NCI-H82 (cell line): Measurements from ENCODE around the gene TULP4.
"Not testable (repeated sequence)": the region's sequence is repeated elsewhere in the genome, so short reads cannot be mapped to it uniquely, and the experiment has no call there.

ENCODE experiments used
- DNase-seq: peaks from one replicate; lab custom pipeline; 2025; lab: John Stamatoyannopoulos, UW

Gene TULP4

DNA sequence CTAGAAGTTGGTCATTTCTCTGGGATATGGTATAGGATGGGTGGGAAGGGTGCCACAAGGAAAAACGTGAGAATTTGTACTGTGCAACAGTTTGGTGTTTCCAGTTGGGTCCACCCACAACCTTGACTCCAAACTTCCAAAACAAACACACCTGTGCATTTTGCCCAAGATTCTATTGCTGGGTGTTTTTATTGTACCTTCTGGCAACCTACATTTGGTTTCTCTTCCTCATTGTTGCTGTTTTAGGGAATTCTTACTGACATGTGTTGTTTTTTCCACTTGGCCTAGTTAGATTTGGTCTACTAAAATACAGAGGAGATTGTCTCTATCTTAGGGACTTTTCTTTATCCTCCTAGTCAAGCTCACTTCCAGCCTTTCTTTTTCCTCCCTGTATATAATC lies 16.7 kb downstream of the TULP4 start:
- no peak for DNase-seq

GRCh38 chr6:158329531-158329930 lies 17.3 kb downstream of the TULP4 start:
- DNase-seq = no peak

DNA sequence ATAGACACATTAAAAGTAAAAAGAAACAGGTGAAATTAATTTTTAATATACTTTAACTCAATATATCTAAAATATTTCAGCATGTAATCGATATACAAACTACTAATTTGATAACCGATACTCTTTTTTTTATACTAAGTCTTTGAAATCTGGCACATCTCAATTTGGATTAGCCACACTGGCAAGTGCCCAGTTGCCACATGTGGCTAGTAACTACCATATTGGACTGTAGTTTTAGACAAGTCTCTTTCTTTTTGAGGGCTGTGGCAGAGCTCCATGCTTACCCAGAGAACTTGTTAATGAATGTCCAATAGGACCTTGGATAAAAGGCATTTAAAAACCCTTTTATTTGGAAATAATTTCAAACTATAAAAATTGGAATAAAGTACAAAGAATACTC lies 17.8 kb downstream of the TULP4 start:
- DNase-seq = no peak

GRCh38 chr6:158332237-158332636 lies 20.0 kb downstream of the TULP4 start:
- no peak for DNase-seq

- no peak for DNase-seq
These were observed 20.8 kb downstream of the TULP4 start for GRCh38 chr6:158333094-158333493.

DNA sequence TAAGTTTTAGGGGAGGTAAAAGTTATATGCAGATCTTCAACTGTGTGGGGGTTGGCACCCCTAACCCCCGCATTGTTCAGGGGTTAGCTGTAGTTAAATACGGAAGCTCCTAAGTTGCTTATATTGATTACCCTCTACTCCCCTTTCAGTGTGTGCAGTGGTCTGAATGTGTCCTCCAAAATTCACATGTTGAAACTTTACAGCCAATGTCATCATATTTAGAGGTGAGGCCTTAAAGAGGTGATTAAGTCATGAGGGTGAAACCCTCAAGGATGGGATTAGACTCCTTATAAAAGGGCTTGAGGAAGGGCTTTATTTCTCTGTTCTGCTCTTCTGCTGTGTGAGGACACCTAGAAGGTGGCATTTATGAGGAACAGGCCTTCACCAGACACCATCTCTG lies 22.3 kb downstream of the TULP4 start:
- no peak for DNase-seq

DNA sequence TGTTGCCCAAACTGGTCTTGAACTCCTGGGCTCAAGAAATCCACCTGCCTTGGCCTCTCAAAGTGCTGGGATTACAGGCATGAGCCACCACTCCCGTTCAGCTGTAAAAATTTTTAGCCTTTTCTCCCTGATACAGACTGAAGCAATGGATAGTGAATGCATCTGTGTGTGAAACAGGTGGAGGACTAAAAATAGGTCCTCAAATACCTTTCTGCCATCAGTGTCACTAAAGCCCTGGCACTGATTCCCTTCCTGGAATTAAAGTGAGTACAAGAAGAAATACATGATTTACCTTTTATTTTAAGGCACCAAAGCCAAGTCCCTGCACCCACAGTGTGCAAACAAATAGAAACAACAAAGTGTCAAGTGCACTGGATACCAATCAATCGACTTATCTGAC lies 25.1 kb downstream of the TULP4 start:
- no peak for DNase-seq

GRCh38 chr6:158338311-158339112 lies 26.2 kb downstream of the TULP4 start:
- no peak for DNase-seq

DNA sequence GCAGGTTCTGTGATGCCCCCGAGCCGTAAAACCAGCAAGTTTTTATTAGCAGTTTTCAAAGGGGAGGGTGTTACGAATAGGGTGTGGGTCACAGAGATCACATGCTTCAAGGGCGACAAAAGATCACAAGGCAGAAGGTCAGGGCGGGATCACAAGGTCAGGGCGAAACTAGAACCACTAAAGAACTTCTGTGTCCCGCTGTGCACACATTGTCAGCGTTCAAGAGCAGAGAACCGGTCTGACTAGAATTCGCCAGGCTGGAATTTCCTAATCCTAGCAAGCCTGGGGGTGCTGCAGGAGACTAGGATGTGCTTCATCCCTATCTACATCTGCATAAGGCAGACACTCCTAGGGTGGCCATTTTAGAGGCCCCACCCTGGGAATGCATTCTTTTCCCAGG lies 26.9 kb downstream of the TULP4 start:
- not testable (repeated sequence) for DNase-seq

DNA sequence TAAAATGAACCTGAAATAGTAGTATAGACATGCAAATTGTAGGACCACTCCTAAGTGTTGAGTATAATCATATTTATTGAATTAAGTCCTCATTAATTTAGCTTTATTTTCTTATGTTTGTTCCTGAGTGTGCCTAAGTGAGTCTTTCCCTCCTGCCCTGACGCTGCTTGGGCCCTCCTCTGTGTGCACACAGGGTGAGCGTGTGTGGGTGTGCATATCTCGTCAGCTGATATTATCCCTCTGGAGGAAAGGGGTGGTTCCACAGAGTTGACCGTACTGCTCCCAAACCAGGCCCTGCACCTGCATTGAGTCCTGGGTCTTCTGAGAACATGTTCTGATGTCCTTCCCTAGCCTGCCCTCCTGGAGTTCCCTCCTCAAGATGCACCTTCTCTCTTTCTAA lies 28.0 kb downstream of the TULP4 start:
- no peak for DNase-seq

DNA sequence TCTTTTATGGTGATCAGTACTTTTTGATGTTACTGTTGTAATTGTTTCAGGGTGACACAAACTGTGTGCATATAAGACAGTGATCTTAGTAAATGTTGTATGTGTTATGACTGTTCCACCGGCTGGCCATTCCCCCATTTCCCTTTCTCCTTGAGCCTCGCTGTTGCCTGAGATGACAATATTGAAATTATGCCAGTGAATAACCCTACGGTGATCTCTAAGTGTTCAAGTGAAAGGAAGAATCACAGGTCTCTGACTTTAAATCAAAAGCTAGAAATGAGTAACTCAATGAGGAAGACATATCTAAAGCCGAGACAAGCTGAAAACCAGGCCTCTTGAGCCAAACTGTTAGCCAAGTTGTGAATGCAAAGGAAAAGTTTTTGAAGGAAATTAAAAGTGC lies 32.3 kb downstream of the TULP4 start:
- no peak for DNase-seq

GRCh38 chr6:158345444-158345843 lies 33.2 kb downstream of the TULP4 start:
- DNase-seq = not testable (repeated sequence)

DNA sequence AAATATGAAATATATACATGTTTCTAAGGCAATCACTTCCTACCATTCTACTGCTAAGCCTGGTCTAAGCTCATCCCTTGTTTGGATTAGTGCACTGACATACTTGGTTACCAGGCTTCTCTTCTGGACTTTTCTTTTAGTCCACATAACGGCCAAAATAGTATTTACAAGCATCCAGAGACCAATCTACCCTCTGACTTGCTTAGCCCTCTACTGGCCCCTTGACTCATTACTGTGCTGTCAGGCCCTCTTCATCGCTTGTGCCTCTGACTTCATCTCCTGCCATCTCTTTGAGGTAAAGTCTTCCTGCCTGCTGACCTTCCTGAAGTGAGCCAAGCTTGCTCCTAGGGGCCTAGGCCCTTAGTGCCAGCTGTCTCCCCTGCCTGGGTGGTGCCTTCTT lies 35.1 kb downstream of the TULP4 start:
- DNase-seq = peak; percentile 69

DNA sequence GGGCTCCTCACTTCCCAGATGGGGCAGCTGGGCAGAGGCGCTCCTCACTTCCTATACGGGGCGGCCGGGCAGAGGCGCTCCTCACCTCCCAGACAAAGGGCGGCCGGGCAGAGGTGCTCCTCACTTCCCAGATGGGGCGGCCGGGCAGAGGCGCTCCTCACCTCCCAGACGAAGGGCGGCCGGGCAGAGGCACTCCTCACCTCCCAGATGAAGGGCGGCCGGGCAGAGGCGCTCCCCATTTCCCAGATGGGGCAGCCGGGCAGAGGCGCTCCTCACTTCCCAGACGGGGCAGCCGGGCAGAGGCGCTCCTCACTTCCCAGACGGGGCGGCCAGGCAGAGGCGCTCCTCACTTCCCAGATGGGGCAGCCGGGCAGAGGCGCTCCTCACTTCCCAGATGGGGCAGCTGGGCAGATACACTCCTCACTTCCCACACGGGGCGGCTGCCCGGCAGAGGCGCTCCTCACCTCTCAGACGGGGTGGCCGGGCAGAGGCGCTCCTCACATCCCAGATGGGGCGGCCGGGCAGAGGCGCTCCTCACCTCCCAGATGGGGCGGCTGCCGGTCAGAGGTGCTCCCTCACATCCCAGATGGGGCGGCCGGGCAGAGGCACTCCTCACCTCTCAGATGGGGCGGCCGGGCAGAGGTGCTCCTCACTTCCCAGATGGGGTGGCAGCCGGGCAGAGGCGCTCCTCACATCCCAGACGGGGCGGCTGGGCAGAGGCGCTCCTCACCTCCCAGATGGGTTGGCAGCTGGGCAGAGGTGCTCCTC lies 36.7 kb downstream of the TULP4 start:
- DNase-seq = not testable (repeated sequence)

DNA sequence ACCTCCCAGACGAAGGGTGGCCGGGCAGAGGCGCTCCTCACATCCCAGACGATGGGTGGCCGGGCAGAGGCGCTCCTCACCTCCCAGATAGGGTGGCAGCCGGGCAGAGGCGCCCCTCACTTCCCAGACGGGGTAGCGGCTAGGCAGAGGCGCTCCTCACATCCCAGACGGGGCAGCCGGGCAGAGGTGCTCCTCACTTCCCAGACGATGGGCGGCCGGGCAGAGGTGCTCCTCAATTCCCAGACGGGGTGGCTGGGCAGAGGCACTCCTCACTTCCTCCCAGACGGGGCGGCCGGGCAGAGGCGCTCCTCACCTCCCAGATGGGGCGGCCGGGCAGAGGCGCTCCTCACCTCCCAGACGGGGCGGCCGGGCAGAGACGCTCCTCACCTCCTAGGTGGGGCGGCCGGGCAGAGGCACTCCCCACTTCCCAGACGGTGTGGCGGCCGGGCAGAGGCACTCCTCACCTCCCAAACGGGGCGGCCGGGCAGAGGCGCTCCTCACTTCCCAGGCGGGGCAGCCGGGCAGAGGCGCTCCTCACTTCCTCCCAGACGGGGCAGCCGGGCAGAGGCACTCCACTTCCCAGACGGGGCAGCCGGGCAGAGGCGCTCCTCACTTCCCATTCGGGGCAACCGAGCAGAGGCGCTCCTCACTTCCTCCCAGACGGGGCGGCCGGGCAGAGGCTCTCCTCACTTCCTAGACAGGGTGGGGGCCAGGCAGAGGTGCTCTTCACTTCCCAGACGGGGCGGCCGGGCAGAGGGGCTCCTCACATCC lies 37.4 kb downstream of the TULP4 start:
- not testable (repeated sequence) for DNase-seq

DNA sequence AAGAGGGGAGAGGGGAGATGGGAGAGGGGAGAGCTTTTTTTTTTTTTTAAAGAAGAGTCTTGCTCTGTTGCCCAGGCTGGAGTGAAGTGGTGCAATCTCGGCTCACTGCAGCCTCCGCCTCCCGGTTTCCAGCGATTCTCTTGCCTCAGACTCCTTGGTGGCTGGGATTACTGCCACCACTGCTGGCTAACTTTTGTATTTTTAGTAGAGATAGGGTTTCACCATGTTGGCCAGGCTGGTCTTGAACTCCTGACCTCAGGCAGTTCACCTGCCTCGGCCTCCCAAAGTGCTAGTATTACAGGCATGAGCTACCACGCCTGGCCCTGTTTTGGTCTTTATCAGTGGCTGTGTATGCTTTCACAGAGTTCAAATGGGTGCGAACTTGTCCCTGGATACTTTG lies 38.5 kb downstream of the TULP4 start:
- not testable (repeated sequence) for DNase-seq

GRCh38 chr6:158353883-158354877 lies 41.9 kb downstream of the TULP4 start:
- DNase-seq = no peak

DNA sequence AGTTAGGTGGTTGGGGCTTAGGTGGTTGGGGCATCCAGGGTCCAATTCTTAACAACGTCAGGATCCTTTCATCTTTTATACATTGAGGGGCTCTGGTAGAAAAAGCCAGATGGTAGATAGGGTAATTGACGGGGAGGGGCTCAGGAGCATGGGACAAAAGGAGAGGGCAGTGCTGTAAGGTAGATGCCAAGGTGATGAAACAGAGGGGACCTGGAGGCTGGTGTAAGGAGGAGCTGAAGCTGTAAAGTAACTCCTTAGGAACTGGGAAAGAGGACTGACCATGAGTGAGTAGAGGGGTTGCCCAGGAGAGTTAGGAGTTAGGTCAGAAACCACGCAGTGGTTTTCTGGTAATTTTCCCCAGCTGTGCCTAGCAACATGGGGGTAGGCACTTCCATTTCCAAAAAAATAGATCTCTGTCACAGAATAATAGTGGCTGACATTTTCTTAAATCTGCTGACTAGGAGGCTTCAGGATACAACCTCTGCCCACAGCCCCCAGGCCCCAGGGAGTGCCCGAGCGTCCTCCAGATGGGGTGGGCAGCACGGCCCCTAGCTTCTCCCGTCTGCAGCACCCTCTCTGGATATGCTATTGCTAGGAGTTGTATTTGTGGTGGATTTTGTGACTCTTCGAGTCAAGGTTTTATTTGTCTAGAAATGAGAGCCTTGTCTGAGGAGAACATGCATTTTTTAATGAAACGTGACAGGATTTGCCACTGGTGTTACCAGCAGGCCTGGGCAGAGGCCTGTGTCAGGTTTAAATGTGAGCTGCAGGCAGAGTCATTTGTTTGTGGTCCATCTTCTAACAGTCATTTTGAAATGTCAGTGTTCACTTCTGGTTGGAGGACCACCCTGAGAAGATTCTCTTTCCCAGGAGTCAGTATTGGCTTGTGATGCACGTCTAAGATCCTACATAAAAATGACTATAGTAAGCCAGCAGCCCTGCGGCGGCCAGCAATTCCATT lies 44.6 kb downstream of the TULP4 start:
- no peak for DNase-seq

DNA sequence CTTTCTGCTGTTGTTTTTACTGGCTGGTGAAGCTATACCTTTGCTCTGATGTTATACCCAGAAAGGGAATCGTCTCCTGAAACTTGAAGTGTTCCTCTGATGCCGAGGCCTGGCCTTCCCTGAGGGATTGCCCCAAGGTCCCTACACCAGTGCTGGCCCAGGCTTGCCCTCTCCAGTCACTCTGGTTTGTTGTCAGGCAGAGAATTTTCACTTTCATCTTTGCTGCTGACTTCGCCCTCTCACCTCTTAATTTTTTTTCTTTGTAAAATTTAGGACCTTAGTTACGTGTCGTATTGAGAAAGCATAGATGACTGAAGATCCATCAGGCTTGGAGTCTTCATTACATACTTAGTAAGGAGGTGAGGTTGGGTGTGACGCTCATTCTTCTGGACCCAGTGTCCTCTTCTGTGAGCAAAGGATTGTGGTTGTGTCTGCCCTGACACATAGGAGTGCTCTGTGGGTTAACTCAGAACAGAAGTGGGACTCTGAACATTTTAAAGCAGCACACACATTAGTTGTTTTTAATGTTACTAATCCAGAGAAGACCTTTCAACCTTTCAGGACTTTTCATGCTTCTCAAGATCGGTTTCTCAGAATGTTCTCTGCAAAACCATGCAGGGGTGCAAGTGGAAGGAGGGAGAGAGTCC lies 45.4 kb downstream of the TULP4 start:
- DNase-seq = no peak
